C1 segment of cervical spinal cord (tissue), 14 donors: ENCODE measurements around the gene WNT1.

Experiments used
- DNase-seq, 14 donors: peaks; one replicate each; lab custom pipeline; 2025; lab: John Stamatoyannopoulos, UW

Gene WNT1

GRCh38 chr12:48980953-48981756, 3.0 kb downstream of the WNT1 start:
- no peak for DNase-seq

GRCh38 chr12:48981757-48982157, 3.6 kb downstream of the WNT1 start:
- DNase-seq, result no peak

GRCh38 chr12:48982397-48983080, 4.4 kb downstream of the WNT1 start:
- no peak for DNase-seq

GRCh38 chr12:48985475-48985897, 7.4 kb downstream of the WNT1 start:
- no peak for DNase-seq

GRCh38 chr12:48985901-48986300, 7.8 kb downstream of the WNT1 start:
- no peak for DNase-seq

- no peak for DNase-seq
Measured at GRCh38 chr12:48986720-48987291, 8.7 kb downstream of the WNT1 start.

GRCh38 chr12:48988030-48988649, 10.0 kb downstream of the WNT1 start:
- DNase-seq, result peak in 6 of 14 donors; percentile 10 to 48 (median 26)

GRCh38 chr12:48990552-48990951, 12.4 kb downstream of the WNT1 start:
- no peak for DNase-seq

- DNase-seq, result no peak
Measured at GRCh38 chr12:48991247-48992050, 13.3 kb downstream of the WNT1 start.

- DNase-seq, result no peak
Measured at GRCh38 chr12:48993787-48994186, 15.7 kb downstream of the WNT1 start.

- DNase-seq, result no peak
Measured at GRCh38 chr12:48994224-48995085, 16.3 kb downstream of the WNT1 start.

GRCh38 chr12:48995086-48995879, 17.2 kb downstream of the WNT1 start:
- peak in 11 of 14 donors; percentile 26 to 70 (median 45) for DNase-seq

- peak in 9 of 14 donors; percentile 20 to 44 (median 38) for DNase-seq
Measured at GRCh38 chr12:48996794-48997718, 18.9 kb downstream of the WNT1 start.

GRCh38 chr12:48997719-48998496, 19.8 kb downstream of the WNT1 start:
- no peak for DNase-seq

- DNase-seq, result no peak
Measured at GRCh38 chr12:48998497-48999353, 20.6 kb downstream of the WNT1 start.

- no peak for DNase-seq
Measured at GRCh38 chr12:48999371-49000131, 21.4 kb downstream of the WNT1 start, which contains the start of gene DDN. Gene DDN, minus strand, starts transcription at chr12:48999375. Its CDS starts 88 bp downstream, at chr12:48999287.
